Measurements from ENCODE around the gene UMPS.

The UMPS gene

DNA sequence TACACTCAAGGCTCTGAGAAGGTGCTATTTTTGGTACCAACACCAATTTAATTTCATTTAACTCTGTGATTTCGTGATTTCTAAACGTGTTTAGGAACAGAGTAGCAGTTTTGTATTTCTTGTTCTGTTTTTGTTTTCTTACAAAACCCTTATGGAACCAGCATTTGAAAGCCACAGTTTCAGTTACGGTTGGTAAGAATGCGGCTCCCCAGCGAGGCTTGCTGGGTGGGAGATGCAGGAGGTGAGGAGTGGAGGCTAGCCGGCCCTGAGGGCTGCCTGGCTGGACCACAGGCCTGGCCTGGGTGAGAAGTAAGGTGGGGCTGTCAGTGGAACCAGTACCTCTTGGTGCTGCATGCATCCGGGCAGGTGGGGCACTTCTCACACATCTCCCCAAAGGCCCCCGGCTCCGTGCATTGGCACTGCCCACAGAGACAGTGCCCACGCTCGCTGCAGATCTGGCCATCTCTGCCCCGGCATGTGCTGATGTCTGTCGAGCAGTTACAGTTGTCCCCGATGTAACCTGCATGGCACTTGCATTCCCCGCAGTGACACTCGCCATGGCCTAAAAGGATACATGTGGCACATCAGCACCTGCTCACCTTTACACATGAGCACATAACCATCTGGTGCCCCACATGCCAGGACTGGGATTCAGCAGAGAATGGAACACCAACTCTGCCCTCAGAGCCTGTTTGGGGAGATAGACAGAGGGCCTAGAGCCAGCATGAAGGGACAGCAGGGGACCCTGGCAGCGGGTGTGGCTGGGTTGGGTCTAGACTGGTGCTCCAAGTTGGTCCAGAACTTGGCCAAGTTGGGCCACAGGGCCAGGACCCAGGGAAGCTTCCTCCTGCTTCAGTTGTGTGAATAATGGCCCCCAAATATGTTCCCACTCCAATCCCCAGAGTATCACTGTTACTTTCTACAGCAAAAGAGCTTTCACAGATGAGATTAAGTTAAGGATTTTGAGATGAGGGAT lies 43.4 kb downstream of the UMPS start:
- H3K4me3 ChIP-seq (ENCODE audit: low read depth, low read length), result no peak overlapping the region
- TF ChIP-seq, protein P1, sequence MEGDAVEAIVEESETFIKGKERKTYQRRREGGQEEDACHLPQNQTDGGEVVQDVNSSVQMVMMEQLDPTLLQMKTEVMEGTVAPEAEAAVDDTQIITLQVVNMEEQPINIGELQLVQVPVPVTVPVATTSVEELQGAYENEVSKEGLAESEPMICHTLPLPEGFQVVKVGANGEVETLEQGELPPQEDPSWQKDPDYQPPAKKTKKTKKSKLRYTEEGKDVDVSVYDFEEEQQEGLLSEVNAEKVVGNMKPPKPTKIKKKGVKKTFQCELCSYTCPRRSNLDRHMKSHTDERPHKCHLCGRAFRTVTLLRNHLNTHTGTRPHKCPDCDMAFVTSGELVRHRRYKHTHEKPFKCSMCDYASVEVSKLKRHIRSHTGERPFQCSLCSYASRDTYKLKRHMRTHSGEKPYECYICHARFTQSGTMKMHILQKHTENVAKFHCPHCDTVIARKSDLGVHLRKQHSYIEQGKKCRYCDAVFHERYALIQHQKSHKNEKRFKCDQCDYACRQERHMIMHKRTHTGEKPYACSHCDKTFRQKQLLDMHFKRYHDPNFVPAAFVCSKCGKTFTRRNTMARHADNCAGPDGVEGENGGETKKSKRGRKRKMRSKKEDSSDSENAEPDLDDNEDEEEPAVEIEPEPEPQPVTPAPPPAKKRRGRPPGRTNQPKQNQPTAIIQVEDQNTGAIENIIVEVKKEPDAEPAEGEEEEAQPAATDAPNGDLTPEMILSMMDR (IDR thresholded peaks at IDR 0.05; ENCODE audit: low read depth, low read length), result no peak

DNA sequence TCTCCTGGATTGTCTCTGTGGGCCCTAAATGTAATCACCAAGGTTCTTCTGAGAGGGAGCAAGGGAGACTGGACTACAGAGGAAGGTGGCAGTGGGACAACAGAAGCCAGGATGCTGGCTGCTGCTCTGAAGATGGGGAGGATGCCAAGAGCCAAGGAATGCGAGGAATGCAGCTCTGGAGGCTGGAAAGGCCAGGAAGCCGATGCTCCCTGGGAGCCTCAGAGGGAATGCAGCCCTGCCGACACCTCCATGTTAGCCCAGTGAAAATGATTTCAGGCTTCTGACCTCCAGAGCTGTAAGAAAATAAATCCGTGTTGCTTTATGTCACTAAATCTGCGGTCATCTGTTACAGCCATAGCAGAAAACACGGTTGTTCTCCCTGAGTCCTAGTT lies 44.1 kb downstream of the UMPS start:
- no peak overlapping the region for H3K4me3 ChIP-seq (ENCODE audit: low read depth, low read length)
- TF ChIP-seq, protein P1 (IDR thresholded peaks at IDR 0.05; ENCODE audit: low read depth, low read length), result no peak

DNA sequence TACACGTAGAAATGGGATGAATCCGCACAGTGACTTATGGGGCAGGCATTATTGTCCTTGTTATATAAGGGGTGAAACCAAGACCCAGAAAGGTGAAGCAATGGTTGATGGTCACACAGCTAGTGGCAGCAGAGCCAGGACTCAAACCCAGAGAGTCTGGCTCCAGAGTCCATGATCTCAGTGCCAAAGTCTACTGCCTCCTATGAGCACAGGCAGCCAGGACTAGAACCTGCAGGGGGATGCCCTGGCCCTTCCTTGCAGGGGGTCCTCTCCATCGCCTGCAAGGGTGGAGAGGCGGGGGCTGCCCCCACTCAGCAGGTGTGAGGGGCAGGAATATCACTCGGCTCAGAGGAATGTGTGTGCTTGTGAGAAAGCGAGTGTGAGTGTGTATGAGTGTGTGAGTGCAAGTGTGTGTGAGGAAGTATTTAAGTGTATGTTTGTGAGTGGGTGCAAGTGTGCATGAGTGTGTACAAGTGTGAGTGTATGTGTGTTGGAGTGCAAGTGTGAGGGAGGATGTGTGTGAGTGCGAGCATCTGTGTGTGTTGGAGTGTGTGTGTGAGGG lies 44.7 kb downstream of the UMPS start:
- TF ChIP-seq, protein P1 (IDR thresholded peaks at IDR 0.05; ENCODE audit: low read depth, low read length), result no peak
- H3K4me3 ChIP-seq (ENCODE audit: low read depth, low read length), result no peak overlapping the region

DNA sequence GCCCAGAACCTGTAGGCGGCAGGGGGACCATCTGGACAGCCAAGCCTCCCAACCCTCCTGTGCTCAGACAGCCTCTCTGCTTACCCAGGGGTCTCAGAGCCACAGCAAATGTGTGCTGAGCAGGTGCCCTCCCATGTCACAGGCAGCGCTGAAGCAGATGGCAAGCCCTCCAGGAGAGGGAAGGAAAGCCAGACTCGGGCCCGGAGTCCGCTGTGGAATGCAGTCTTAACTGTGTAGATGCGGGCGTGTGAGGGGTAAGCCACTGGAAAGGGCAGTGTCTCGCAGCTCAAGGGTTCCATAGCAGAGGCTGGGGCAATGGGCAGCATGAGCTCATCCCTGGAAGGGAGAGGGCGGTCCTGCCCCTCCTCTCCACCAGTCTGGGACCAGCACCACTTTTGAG lies 45.6 kb downstream of the UMPS start:
- TF ChIP-seq, protein P1 (IDR thresholded peaks at IDR 0.05; ENCODE audit: low read depth, low read length), result no peak
- H3K4me3 ChIP-seq (ENCODE audit: low read depth, low read length), result no peak overlapping the region

DNA sequence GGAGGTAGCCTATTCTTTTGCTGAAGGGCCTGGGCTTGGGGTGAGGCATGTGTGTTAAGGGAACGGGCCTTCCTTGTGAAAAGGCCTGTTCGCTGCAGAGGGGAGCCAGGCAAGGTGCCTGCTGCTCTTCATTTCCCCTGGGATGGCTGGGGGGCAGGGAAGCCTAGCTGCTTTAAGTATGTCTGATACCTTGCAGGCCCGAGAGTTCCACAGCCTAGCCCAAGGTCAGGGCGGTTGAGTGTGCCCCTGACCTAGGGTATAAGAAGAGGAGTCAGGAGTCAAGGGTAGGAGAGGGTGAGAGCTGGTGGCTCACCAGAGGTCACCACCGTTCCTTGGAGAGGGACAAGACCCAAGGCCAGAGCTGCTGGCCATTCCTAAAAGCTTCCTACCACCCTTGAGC lies 46.6 kb downstream of the UMPS start:
- TF ChIP-seq, protein P1 (IDR thresholded peaks at IDR 0.05; ENCODE audit: low read depth, low read length), result no peak
- no peak overlapping the region for H3K4me3 ChIP-seq (ENCODE audit: low read depth, low read length)

DNA sequence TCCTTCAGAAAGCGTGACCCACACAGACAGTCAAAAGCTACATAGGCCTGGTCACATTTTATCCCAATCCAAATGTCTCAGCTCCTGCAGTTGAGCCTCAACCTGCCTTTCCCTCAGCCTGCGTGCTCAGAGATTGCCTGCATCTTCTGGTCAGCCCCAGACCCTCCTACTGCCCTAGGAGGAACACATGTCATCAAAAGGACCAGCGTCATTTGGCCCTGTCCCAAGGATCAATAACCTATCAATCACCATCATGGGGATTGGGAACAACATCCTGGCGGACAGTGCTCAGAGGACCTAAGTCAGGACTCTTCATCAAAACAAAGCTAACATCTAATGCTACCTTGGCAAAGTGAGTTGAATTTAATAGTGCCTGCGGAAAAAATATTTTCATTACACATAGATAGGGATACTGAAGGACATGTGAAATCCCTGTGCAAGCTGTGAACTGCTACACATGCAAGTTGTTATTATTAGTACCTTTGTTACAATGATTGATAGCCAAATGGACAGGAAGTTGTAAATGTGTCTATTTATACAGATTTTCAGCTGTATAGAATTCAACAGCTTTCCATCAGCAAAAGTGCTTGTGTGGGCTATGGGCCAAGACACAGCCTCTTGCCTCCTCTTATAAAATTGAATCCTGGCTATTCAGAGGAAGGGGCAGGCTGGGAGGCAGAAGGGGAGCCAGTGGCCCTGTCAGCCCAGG lies 47.7 kb downstream of the UMPS start:
- TF ChIP-seq, protein P1 (IDR thresholded peaks at IDR 0.05; ENCODE audit: low read depth, low read length), result no peak
- H3K4me3 ChIP-seq (ENCODE audit: low read depth, low read length), result no peak overlapping the region
